ENCODE results near the gene ANKRD55.

DNA sequence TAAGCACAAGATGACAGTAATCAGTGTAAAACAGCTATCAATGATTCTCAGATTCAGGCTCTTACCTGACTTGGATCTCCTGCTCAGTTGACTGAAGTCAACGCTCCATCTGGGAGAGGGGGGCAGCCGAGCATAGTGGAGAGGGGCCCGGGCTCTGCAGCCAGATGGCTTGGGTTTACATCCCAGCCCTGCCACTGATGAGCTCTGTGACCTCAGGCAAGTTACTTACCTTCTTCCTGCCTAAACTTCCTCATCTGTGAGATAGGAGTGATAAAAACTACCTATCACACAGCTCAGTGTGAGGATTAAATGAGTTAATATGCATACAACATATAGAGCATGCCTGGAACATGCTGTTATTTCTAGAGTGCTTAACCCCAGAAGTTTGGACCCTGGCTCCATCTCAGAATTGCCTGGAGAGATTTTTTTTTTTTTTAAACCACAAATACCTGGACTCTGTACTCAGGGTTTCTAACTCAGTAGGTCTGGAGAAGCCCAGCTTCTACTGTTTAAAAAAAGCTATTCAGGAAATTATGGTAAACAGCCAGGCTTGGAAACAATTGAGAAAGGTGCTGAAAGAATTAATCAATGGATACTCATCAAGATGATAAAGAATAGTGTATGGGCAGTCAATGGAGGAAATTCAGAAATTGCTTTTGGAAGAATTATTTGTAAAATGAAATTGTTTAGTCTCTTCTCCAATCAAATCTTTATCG, 72.2 kb downstream of the ANKRD55 start:
- TF ChIP-seq POLR2A (IDR thresholded peaks at IDR 0.05): no peak
- TF ChIP-seq, protein P1, sequence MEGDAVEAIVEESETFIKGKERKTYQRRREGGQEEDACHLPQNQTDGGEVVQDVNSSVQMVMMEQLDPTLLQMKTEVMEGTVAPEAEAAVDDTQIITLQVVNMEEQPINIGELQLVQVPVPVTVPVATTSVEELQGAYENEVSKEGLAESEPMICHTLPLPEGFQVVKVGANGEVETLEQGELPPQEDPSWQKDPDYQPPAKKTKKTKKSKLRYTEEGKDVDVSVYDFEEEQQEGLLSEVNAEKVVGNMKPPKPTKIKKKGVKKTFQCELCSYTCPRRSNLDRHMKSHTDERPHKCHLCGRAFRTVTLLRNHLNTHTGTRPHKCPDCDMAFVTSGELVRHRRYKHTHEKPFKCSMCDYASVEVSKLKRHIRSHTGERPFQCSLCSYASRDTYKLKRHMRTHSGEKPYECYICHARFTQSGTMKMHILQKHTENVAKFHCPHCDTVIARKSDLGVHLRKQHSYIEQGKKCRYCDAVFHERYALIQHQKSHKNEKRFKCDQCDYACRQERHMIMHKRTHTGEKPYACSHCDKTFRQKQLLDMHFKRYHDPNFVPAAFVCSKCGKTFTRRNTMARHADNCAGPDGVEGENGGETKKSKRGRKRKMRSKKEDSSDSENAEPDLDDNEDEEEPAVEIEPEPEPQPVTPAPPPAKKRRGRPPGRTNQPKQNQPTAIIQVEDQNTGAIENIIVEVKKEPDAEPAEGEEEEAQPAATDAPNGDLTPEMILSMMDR (IDR thresholded peaks at IDR 0.05): no peak
- no peak for TF ChIP-seq POLR2AphosphoS5 (IDR thresholded peaks at IDR 0.05; ENCODE audit: insufficient read depth in 1 of 2, low read depth in 1 of 2)
